SK-N-SH treated with all-trans-retinoic acid at 6 μM for 48 hours (cell line): ENCODE results near the gene HMX3.

Source experiments
- ISL1 ChIP-seq: fragments of 250-450 bp; sonication (Bioruptor Pico); IDR thresholded peaks from 2 replicates; pipeline ENCODE4 v2.1.2; 2022; ENCODE audit warnings: mild to moderate bottlenecking, moderate library complexity
- RARB ChIP-seq: fragments of 250-450 bp; sonication (Bioruptor Pico); IDR thresholded peaks from 2 replicates; pipeline ENCODE4 v1.8.0; 2021; ENCODE audit warnings: mild to moderate bottlenecking, moderate library complexity
- ZFP30 ChIP-seq: fragments of 450-650 bp; formaldehyde crosslinking; IDR thresholded peaks from 2 replicates; pipeline ENCODE4 v1.5.0; 2022; ENCODE audit warnings: mild to moderate bottlenecking, moderate library complexity
- TF ChIP-seq, protein P1 (sequence below): fragments of 250-450 bp; sonication (Bioruptor Pico); IDR thresholded peaks from 2 replicates; pipeline ENCODE4 v1.8.0; 2020; ENCODE audit warnings: mild to moderate bottlenecking, moderate library complexity, borderline replicate concordance

DNA sequence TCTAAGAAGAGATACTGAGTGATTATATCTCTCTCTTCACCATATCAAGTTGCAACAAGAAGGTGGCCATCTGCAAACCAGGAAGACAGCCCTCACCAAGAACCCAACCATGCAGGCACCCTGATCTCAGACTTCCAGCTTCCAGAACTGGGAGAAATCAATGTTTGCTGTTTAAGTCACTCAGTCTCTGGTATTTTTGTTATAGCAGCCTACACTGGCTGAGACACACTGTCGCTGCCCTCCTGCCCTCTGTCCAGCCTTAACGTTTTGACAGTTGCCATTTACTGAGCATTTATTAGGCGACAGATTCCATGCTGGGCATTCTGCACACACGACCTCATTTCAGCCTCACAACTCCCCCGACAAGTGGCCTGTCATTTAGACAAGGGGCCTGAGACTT is 9.5 kb upstream of the HMX3 start:
- TF ChIP-seq, protein P1, sequence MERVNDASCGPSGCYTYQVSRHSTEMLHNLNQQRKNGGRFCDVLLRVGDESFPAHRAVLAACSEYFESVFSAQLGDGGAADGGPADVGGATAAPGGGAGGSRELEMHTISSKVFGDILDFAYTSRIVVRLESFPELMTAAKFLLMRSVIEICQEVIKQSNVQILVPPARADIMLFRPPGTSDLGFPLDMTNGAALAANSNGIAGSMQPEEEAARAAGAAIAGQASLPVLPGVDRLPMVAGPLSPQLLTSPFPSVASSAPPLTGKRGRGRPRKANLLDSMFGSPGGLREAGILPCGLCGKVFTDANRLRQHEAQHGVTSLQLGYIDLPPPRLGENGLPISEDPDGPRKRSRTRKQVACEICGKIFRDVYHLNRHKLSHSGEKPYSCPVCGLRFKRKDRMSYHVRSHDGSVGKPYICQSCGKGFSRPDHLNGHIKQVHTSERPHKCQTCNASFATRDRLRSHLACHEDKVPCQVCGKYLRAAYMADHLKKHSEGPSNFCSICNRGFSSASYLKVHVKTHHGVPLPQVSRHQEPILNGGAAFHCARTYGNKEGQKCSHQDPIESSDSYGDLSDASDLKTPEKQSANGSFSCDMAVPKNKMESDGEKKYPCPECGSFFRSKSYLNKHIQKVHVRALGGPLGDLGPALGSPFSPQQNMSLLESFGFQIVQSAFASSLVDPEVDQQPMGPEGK (CRISPR knock-in tag) = no peak
- TF ChIP-seq ISL1 = no peak
- no peak for TF ChIP-seq RARB (CRISPR knock-in tag)
- TF ChIP-seq ZFP30 (CRISPR knock-in tag) = no peak
